Measurements from ENCODE around the gene ADRA2C.

DNA sequence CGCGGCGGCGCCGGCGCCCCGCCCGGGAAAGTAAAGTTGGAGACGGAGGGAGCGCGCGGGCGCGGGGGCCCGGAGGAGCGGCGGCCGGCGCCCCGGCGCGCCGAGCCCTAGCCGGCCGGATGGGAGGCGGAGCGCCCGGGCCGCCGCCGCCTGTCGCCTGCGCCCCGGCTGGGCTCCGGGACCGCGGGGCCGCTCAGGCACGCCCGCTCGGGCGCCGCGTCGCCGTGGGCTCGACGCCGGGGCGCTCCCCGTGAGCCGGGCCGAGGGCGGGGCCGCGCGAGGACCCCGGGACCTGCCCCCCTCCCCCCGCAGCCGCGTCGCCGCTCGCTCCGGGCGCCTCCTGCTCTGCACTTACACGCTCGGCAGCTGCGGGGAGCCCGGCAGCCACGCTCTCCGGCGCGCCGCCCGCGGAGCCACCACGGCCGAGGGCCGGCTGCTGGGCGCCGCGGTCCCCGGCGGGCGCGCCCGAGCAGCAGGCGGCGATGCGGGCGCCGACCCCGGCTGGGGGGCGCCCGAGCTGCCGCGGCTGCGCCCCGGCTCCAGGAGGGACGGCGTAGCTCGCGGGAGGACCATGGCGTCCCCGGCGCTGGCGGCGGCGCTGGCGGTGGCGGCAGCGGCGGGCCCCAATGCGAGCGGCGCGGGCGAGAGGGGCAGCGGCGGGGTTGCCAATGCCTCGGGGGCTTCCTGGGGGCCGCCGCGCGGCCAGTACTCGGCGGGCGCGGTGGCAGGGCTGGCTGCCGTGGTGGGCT is at the start of gene ADRA2C:
- TF ChIP-seq, protein P1, sequence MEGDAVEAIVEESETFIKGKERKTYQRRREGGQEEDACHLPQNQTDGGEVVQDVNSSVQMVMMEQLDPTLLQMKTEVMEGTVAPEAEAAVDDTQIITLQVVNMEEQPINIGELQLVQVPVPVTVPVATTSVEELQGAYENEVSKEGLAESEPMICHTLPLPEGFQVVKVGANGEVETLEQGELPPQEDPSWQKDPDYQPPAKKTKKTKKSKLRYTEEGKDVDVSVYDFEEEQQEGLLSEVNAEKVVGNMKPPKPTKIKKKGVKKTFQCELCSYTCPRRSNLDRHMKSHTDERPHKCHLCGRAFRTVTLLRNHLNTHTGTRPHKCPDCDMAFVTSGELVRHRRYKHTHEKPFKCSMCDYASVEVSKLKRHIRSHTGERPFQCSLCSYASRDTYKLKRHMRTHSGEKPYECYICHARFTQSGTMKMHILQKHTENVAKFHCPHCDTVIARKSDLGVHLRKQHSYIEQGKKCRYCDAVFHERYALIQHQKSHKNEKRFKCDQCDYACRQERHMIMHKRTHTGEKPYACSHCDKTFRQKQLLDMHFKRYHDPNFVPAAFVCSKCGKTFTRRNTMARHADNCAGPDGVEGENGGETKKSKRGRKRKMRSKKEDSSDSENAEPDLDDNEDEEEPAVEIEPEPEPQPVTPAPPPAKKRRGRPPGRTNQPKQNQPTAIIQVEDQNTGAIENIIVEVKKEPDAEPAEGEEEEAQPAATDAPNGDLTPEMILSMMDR (IDR thresholded peaks at IDR 0.05; ENCODE audit: poor library complexity, severe bottlenecking): no peak
- TF ChIP-seq SMC3 (conservative IDR thresholded peaks at IDR 0.05; ENCODE audit: poor library complexity) (no peak), POLR2AphosphoS5 (IDR thresholded peaks at IDR 0.05) (no peak), EP300 (conservative IDR thresholded peaks at IDR 0.05; ENCODE audit: poor library complexity, severe bottlenecking) (no peak), TAF1 (IDR thresholded peaks at IDR 0.05; ENCODE audit: low read depth) (no peak), MXI1 (conservative IDR thresholded peaks at IDR 0.05; ENCODE audit: poor library complexity, severe bottlenecking) (no peak), RAD21 (conservative IDR thresholded peaks at IDR 0.05) (no peak), EZH2 (IDR thresholded peaks at IDR 0.05; ENCODE audit: borderline replicate concordance, insufficient read depth, low read length, poor library complexity, severe bottlenecking) (no peak)
- TF ChIP-seq, protein P2, sequence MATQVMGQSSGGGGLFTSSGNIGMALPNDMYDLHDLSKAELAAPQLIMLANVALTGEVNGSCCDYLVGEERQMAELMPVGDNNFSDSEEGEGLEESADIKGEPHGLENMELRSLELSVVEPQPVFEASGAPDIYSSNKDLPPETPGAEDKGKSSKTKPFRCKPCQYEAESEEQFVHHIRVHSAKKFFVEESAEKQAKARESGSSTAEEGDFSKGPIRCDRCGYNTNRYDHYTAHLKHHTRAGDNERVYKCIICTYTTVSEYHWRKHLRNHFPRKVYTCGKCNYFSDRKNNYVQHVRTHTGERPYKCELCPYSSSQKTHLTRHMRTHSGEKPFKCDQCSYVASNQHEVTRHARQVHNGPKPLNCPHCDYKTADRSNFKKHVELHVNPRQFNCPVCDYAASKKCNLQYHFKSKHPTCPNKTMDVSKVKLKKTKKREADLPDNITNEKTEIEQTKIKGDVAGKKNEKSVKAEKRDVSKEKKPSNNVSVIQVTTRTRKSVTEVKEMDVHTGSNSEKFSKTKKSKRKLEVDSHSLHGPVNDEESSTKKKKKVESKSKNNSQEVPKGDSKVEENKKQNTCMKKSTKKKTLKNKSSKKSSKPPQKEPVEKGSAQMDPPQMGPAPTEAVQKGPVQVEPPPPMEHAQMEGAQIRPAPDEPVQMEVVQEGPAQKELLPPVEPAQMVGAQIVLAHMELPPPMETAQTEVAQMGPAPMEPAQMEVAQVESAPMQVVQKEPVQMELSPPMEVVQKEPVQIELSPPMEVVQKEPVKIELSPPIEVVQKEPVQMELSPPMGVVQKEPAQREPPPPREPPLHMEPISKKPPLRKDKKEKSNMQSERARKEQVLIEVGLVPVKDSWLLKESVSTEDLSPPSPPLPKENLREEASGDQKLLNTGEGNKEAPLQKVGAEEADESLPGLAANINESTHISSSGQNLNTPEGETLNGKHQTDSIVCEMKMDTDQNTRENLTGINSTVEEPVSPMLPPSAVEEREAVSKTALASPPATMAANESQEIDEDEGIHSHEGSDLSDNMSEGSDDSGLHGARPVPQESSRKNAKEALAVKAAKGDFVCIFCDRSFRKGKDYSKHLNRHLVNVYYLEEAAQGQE (IDR thresholded peaks at IDR 0.05; ENCODE audit: borderline replicate concordance): no peak

Data from neural cell (in vitro differentiated cells).